ENCODE data around the gene IL17RE.
"Not testable (repeated sequence)": the region's sequence is repeated elsewhere in the genome, so short reads cannot be mapped to it uniquely, and the experiment has no call there.

IL17RE gene

DNA sequence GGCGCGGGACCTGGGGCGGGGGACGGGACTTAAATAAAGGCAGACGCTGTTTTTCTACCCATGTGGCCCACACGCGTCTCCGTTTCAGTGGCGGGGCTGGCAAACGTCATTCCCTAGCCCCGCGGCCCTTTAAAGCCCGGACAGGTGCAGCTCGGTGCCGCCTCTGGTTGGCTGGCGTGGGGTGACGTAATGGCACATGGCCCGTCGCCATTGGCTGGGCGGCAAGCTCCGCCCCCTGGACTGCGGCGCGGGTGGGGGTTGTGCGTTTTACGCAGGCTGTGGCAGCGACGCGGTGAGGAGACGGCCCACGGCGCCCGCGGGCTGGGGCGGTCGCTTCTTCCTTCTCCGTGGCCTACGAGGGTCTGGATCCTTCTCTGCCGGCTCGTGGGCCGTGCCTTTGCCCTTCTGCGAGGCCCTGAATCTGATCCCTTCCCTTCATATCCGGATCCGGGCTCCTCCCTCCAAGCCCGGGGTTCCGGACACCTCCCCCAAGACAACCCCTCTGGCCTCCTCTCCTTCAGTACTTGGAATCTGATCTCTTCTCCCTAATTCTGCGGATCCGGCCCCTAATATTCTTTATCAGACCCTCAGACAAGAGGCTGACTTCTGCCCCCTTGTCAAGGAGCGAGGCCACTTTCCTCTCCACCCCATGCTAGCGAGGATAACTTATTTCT is 31.1 kb downstream of the IL17RE start, which contains the start of gene CRELD1:
TSS of gene CRELD1 (plus strand) at position 274 of the 674 bp plus-strand sequence. CDS start 605 bp downstream, outside the sequence.
- peak; percentile 95 to 96 for DNase-seq (ENCODE audit: low read depth in 2 of 2)

DNA sequence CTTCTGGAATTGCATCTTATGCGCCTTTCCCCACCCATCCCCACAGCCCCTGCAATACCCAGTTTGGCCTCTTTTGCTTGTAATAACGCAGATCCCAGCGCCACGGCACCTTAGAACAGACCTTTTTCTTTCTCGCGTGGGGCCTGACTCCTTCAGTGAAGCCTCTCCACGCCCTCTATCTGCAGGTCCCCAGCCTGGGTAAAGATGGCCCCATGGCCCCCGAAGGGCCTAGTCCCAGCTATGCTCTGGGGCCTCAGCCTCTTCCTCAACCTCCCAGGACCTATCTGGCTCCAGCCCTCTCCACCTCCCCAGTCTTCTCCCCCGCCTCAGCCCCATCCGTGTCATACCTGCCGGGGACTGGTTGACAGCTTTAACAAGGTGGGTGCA is 31.6 kb downstream of the IL17RE start:
- DNase-seq (ENCODE audit: low read depth in 2 of 2) = no peak

DNA sequence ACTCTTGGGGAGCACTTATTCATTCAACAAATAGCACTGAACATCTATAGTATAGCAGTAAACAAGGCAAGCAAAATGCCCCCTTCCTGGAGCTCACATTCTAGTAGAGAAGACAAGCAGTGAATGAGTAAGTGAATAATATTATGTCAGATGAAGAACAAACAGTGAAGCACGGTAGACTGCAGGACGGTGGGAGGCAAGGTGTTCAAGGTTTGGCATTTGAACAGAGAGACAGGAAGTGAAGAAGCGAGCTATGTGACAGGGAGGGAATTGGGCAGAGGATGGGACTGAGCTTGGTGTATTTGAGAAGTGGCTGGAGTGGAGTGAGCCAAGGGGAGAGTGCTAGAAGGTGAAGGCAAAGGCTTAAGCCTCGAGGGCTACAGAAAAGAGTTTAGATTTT is 32.3 kb downstream of the IL17RE start:
- no peak for DNase-seq (ENCODE audit: low read depth in 2 of 2)

DNA sequence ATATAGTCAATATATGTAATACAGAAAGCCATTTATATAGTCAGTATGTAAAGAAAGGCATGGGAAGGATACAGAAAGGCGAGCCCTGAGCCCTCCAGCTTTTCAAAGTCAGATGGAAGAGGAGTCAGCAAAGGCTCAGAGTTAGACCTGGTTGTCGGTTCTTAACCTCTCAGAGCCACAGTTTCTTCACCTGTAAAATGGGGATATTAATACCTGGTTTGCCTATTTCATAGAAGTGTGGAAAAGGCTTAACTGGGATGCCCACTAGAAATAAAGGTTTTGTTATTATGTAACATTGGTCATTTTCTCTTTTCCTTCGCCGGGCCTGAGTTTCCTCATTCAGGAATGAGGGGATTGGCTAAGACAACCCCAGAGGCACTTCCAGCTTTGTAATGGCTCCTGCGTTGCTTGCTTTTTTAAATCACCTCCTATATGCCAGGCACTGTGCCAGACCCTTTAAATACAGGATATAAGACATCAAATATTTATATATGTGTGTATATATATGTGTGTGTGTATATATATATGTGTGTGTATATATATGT is 33.4 kb downstream of the IL17RE start:
- DNase-seq (ENCODE audit: low read depth in 2 of 2) = no peak

DNA sequence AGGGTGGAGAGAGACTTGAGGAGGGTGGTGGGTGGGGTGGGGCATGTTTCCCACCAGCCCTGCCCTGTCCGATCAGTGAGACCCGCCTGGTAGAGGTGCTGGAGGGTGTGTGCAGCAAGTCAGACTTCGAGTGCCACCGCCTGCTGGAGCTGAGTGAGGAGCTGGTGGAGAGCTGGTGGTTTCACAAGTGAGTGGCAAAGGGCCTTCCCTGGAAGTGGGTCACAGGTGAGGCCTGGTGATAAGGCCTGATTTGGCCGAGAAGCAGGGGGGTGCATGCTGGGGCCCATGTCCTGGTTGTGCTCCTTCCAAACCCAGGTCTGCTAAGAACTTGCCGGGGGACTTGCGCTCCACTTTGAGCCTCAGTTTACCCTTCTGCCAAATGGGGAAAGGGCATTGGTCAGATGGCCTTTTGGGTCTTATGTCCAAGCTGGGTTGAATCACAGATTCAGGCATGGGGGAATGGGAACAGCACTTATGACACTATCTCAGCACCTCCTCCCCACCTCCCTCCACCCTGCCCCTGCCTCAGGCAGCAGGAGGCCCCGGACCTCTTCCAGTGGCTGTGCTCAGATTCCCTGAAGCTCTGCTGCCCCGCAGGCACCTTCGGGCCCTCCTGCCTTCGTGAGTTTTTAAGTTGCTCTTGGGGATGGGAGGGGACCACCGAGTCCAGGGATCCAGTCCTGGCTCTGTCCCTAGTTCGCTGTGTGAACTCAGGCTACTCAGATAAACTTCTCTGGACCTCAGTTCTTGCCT is 35.0 kb downstream of the IL17RE start:
- no peak for DNase-seq (ENCODE audit: low read depth in 2 of 2)

DNA sequence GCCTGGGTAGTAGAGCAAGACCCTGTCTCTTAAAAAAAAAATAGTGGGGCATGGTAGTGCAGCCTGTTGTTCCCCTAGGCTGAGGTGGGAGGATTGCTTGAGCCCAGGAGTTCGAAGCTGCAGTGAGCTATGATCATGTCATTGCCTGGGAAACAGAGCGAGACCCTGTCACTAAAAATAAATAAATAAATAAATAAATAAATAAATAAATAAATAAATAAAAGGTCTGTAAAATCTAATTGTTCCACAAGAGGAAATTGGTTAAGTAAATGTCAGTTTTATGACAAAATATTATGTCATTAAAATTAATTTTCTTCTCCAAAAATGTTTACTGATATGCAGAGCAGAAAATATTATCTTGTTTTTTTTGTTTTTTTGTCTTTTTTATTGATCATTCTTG is 36.3 kb downstream of the IL17RE start:
- no peak for DNase-seq (ENCODE audit: low read depth in 2 of 2)

DNA sequence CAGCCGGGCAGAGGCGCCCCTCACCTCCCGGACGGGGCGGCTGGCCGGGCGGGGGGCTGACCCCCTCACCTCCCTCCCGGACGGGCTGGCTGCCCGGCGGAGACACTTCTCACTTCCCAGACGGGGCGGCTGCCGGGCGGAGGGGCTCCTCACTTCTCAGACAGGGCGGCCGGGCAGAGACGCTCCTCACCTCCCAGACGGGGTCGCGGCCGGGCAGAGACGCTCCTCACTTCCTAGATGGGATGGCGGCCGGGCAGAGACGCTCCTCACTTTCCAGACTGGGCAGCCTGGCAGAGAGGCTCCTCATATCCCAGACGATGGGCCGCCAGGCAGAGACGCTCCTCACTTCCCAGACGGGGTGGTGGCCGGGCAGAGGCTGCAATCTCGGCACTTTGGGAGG is 37.3 kb downstream of the IL17RE start:
- not testable (repeated sequence) for DNase-seq (ENCODE audit: low read depth in 2 of 2)

DNA sequence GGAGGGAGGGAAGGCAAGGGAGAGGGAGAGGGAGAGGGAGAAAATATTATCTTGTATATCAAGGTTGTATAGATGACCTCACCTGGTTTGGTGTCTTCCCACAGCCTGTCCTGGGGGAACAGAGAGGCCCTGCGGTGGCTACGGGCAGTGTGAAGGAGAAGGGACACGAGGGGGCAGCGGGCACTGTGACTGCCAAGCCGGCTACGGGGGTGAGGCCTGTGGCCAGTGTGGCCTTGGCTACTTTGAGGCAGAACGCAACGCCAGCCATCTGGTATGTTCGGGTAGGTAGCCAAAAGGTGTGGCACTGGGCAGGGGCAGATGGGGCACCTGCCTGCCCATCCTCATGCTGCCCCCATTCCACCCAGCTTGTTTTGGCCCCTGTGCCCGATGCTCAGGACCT is 38.1 kb downstream of the IL17RE start:
- DNase-seq (ENCODE audit: low read depth in 2 of 2) = no peak

DNA sequence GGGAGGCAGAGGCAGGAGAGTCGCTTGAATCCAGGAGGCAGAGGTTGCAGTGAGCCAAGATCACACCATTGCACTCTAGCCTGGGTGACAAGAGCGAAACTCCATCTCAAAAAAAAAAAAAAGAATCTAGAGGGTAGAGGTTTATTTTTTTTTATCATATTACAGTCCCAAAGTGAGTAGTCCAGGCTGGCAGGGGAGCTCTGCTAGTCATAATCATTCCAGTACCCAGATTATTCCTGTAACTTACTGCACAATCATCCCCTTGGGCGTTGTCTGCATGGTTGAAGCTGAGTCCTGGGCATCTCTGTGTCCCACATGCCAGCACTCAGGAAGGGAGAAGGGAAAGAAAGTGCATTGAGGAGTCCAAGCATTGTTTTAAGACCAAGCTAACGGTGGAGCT is 39.5 kb downstream of the IL17RE start:
- DNase-seq (ENCODE audit: low read depth in 2 of 2) = no peak

DNA sequence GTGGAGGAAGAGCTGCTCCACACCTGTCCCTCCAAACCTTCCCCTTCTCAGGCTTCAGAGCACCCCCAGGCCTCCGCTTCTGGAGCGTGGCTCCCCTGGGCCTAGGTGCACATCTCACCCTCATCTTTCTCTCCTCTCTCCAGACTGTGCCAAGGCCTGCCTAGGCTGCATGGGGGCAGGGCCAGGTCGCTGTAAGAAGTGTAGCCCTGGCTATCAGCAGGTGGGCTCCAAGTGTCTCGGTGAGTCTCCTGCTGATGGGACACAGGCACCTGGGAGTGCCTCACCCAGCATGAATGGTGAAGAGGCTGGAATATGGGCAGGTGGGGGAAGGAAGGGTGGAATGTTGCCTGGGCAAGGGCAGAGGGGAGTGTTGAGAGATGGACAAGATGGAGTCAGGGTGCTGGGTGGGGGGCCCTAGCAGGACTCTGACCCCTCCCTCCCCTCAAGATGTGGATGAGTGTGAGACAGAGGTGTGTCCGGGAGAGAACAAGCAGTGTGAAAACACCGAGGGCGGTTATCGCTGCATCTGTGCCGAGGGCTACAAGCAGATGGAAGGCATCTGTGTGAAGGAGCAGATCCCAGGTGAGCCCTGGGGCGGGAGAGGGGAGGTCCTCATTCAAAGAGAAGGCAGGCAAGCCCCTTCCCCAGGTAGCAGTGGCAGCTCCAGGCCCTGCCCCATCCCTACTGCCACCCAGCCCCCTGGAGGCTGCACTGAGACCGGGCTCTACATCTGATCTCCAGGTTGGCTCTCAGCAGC is 40.5 kb downstream of the IL17RE start:
- no peak for DNase-seq (ENCODE audit: low read depth in 2 of 2)

DNA sequence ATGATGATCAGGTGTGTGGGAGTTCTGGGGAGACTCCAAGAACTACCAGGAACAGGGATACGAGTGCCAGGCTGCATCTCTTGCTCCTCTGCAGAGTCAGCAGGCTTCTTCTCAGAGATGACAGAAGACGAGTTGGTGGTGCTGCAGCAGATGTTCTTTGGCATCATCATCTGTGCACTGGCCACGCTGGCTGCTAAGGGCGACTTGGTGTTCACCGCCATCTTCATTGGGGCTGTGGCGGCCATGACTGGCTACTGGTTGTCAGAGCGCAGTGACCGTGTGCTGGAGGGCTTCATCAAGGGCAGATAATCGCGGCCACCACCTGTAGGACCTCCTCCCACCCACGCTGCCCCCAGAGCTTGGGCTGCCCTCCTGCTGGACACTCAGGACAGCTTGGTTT is 41.6 kb downstream of the IL17RE start:
- no peak for DNase-seq (ENCODE audit: low read depth in 2 of 2)

DNA sequence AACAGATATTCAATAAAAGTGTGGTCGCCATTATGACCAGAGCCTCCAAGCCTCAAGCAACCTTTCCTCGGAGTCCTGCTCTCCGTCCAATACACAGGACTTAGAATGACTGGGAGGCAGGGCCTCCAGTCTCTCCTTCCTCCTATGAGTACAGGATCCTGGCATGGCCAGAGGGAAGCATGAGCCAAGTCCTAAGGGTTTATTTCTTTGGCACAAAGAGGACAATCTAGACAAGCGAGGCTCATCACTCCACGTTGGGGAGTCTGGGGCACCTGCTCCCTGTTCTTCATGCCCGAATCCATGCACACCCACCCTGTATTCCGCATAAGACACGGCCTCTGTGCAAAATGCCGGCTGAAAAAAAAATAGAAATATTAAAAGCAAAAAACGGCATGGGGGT is 42.7 kb downstream of the IL17RE start:
- no peak for DNase-seq (ENCODE audit: low read depth in 2 of 2)

DNA sequence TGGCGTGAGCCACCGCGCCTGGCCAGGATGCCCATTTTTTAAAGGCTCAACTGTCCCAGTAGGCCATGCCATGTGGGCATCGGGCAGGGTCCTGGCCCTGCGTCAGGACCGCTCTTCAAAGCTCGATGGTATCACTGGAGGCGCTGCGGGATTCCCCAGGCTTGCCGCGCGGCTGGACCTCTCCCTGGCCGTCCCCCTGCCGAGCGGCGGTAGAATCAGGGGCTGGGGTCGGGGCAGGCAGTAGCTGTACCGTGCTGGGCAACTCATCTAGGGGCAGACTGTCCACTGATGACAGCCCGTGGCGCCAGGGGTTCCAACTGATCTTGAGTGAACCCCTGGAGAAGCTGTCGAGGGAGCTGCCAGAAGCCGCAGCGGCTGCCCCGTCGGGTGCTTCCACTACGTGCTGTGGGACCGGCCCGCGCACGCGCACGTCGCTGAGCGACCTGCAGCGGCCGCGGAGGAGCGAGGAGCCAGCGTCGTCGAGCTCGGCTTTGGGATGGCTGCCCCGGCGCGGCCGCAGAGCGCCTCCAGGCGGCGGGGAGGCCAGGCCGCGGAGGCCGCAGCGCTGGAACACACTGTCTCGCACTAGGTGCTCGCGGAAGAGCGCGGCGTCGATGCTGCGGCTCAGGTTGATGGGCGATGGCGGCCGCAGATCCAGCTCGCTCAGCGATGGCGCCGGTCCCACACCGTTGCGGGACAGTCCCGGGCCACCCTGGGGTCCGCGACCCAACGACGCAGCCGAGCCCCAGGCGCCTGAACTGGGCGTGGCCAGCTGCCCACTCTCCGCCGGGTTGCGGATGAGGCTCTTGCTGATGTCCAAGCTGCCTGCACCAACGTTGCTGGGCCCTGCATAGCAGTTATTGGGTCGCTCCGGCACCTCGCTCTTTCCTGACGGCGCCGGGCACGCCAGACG is 43.7 kb downstream of the IL17RE start:
- peak; percentile 68 to 77 for DNase-seq (ENCODE audit: low read depth in 2 of 2)

DNA sequence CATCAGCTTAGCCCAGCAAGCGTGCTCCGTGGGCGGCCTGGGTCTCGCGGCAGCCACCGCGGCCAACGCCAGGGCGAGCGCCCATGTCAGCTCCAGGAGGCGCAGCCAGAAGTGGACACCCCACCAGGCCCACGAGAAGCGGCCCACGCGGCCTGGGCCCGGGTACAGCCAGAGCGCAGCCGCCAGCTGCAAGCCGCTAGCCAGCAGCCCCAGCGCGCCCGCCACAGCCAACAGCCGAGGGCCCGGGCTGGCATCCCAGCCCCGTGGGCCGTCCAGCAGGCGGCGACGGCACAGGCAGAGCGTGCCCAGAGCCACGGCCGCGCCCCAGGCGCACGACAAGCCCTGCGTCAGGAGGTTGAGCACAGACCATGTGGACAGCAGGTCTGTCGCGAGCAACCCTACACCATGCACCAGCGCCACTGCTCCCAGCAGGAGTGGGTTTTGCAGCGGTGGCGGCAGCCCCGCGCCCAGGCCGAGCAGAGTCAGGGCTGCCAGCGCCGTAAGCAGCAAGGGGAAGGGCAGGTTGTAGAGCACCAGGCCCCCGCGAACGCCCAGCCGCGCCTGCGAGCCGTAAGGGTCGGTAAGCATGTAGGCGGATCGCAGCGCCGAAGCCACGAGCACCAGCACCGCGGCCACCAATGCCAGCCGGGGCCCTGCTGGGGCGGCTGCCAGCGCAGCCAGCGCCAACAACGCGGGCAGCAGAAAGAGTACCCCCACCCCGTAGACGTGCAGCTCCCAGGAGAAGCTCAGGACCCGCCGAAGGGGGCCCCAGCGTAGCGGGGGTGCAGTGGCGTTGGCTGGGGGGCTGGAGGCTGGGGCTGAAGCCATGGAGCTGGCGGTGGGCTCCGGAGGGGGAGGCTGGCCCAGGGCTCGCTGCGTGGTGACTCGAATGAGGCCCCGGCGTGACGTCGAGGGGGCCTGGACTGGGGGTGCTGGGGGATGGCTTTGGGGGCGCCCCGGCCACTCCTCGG is 44.7 kb downstream of the IL17RE start:
- no peak for DNase-seq (ENCODE audit: low read depth in 2 of 2)

DNA sequence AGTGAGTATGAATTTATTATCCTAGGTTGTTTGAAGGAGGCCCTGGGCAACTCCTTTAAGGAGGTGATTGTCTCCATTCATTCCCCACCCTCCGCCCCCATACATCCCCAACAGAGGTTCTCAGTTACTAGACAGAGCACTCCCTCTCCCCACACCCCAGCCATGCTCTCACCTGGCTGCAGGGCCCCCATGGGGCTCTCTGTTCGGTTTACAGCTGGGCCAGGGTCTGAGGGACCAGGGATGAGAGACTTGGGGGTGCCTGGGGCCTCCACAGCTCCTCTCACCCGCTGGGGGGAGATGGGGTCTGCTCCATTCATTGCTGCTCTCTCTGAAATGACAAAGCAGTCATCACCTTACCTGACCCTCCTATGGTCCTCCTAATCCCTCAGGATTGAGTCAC is 45.9 kb downstream of the IL17RE start:
- no peak for DNase-seq (ENCODE audit: low read depth in 2 of 2)

DNA sequence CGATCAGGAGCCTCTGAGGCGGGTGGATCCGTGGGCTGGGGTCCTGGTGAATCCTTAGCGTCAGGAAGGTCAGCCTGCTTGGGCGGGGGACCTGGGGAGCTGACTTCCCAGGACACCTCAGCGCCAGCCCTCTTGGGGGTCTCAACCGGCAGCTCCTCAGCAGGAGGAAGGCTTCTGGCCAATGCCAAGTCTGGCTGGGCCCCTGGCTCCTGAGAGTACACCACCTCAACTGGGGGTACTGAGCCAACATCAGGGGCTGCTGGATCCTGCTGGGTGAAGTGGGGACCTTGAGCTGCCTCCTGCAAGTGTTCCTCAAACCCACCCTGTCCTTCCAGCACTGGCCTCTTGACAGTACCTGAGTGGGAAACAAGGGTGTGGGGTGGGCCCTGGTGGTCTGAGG is 46.5 kb downstream of the IL17RE start:
- DNase-seq (ENCODE audit: low read depth in 2 of 2) = no peak

DNA sequence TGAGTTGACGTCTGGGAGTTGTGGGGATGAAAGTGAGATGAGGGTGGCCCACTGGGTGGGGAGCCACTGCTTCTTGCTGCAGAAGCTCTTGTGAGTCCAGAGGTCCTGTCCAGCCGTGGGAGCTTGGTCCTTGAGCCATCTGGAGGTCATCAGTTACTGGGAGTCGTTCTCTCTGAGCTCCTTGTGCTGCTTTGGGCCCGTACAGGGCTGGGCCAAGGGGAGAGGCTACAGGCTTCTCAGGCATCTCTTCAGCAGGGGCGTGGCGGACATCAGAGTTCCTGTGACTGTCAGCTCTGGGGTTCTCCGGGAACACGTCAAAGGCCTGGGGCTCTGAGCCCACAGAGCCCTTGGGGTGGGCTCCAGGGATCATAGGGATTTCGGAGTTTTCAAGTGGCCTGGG is 47.0 kb downstream of the IL17RE start:
- DNase-seq (ENCODE audit: low read depth in 2 of 2) = no peak

DNA sequence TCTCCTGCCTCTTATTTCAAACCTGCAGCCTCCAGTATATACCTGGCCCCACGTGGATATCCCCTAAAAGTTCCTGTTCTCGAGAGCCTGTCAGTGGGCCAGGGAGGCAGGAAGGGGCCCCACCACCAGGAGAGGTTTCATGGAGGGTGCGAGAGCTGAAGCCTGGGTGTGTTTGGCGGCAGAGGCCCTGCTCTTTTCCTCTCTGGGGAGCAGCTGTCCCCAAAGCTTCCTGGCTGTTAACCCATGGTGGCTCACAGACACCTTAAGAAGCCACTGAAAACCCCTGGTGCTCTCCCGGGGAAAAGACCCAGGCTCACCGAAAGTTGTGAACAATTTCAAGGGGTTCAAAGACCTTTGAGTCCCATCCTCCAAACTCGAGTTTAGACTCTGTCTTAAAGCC is 48.5 kb downstream of the IL17RE start:
- no peak for DNase-seq (ENCODE audit: low read depth in 2 of 2)

DNA sequence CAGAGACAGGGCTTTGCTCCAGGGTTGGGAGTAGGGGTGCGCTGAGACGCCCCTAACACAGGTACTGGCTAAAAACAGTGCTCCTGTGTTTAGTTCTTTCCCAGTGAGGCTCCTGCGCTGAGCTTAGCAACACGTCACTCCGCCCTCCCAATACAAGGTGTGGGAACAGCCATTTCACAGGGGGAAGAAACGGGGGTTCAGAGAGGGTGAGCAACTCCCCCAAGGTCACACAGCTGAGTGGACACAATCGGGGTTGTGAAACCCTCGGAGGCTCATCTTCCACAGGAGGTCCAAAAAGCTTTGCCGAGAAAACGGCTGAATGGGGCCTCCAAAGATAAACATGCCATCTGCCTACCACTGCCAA is 48.9 kb downstream of the IL17RE start:
- no peak for DNase-seq (ENCODE audit: low read depth in 2 of 2)
